BLaER1 treated with 17β-estradiol and CSF1 and Interleukin-3, amounts not matched to agents 10 nM and 100 nM (cell line): ENCODE results near the gene DIO1.
A peak's percentile ranks its signal among the peaks of the same experiment; 100 is the strongest.

ENCODE experiments used
- H3K27ac ChIP-seq, 11 experiments: shearing (Covaris generic); formaldehyde crosslinking; 2 replicates each; pipeline ENCODE4 v1.8.1; 2022
- H3K27me3 ChIP-seq, 11 experiments: shearing (Covaris generic); formaldehyde crosslinking; 2 replicates each; pipeline ENCODE4 v1.8.1; 2022
- H3K36me3 ChIP-seq, 11 experiments: shearing (Covaris generic); formaldehyde crosslinking; 2 replicates each; pipeline ENCODE4 v1.8.1; 2022
- H3K4me1 ChIP-seq, 10 experiments: shearing (Covaris generic); formaldehyde crosslinking; 2 replicates each; pipeline ENCODE4 v1.8.1; 2022
- H3K4me2 ChIP-seq, 11 experiments: shearing (Covaris generic); formaldehyde crosslinking; 2 replicates each; pipeline ENCODE4 v1.8.1; 2022
- H3K4me3 ChIP-seq, 10 experiments: shearing (Covaris generic); formaldehyde crosslinking; 2 replicates each; pipeline ENCODE4 v1.8.1; 2022
- H3K9ac ChIP-seq, 11 experiments: shearing (Covaris generic); formaldehyde crosslinking; 2 replicates each; pipeline ENCODE4 v1.8.1; 2022
- H3K9me3 ChIP-seq, 11 experiments: shearing (Covaris generic); formaldehyde crosslinking; replicated peaks in 1 of 11; 2 replicates each; pipeline ENCODE4 v1.8.1; 2022
- H4K20me1 ChIP-seq, 11 experiments: shearing (Covaris generic); formaldehyde crosslinking; 2 replicates each; pipeline ENCODE4 v1.8.1; 2022
- Cebpa-rat ChIP-seq, 11 experiments: shearing (Covaris generic); IDR thresholded peaks; 2 replicates each; pipeline ENCODE4 v1.8.1; 2022

The DIO1 gene

GRCh38 chr1:53929246-53929960 is 35.4 kb downstream of the DIO1 start:
- Histone ChIP-seq H4K20me1 (no peaks in the 10 kb centered on the region), H3K9me3 (peaks cover 15 to 27% (median 24%) of the 10 kb centered on the region in 11 experiments), H3K27me3 (no peaks in the 10 kb centered on the region), H3K4me2 (no peak overlapping the region), H3K4me1 (peaks cover 0 to 6% (median 0%) of the 10 kb centered on the region in 10 experiments; a peak in 4 of 20 replicates), H3K27ac (no peak overlapping the region), H3K4me3 (no peak overlapping the region), H3K36me3 (peaks cover 60 to 94% (median 77%) of the 10 kb centered on the region in 11 experiments), H3K9ac (no peak overlapping the region)
- TF ChIP-seq Cebpa-rat (IDR thresholded peaks at IDR 0.05) = no peak

GRCh38 chr1:53930932-53931331 is 36.9 kb downstream of the DIO1 start:
- Histone ChIP-seq H3K36me3 (peaks cover 71 to 95% (median 83%) of the 10 kb centered on the region in 11 experiments), H3K9ac (no peak overlapping the region), H4K20me1 (no peaks in the 10 kb centered on the region), H3K27ac (no peak overlapping the region), H3K27me3 (no peaks in the 10 kb centered on the region), H3K4me1 (peaks cover 0 to 6% (median 0%) of the 10 kb centered on the region in 10 experiments; a peak in 4 of 20 replicates), H3K4me3 (no peak overlapping the region), H3K4me2 (no peak overlapping the region), H3K9me3 (peaks cover 29 to 42% (median 35%) of the 10 kb centered on the region in 11 experiments)
- no peak for TF ChIP-seq Cebpa-rat (IDR thresholded peaks at IDR 0.05)

DNA sequence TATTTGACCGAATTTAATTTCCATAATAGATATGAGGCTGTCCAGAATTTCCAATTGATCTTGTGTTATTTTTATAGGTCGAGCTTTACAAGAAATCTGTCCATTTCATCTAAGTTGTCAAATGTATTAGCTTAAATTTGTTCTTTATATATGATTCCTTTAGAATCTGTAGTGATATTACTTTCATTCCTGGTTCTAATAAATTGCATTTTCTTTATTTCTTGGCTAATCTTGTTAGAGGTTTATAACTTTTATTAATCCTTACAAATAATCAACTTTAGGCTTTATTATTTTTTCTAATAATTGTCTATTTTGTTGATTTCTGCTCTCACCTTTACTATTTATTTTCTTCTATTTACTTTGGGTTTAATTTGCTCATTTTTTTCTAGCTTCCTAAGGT is 37.5 kb downstream of the DIO1 start:
- no peak for TF ChIP-seq Cebpa-rat (IDR thresholded peaks at IDR 0.05)
- no peak overlapping the region for H3K4me2 ChIP-seq

DNA sequence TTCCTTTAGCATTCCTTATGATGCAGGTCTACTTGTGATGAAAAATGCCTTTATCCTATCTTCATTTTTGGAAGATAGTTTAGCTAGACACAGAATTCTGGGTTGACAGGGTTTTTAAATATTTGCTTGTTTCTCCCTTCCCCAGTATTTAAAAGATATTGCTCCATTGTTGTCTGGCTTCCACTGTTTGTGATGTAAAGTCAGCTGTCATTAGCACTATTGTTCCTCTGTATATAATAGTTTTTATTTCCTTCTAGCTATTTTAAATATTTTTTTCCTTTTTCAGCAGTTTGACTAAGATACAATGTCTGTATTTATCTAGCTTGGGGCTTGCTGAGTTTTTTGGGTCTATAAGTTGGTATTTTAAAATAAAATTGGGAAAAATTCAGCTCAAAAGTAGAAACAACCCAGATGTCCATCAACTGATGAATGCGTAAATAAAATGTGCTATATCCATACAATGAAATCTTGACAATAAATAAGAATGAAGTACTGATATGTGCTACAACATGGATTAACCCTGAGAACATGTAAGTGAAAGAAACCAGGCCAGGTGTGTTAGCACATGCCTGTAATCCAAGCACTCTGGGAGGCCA is 40.3 kb downstream of the DIO1 start:
- no peak overlapping the region for H3K4me2 ChIP-seq
- no peaks in the 10 kb centered on the region for H4K20me1 ChIP-seq
- no peak for TF ChIP-seq Cebpa-rat (IDR thresholded peaks at IDR 0.05)
- H3K4me1 ChIP-seq = no peaks in the 10 kb centered on the region
- peaks cover 58 to 96% (median 82%) of the 10 kb centered on the region in 11 experiments for H3K36me3 ChIP-seq
- peaks cover 29 to 44% (median 35%) of the 10 kb centered on the region in 11 experiments for H3K9me3 ChIP-seq
- no peak overlapping the region for H3K9ac ChIP-seq
- H3K4me3 ChIP-seq = no peak overlapping the region
- no peaks in the 10 kb centered on the region for H3K27me3 ChIP-seq
- no peak overlapping the region for H3K27ac ChIP-seq

More for the DNA sequence above, 37.5 kb downstream of the DIO1 start:
- Histone ChIP-seq H3K27ac (no peak overlapping the region), H3K9ac (no peak overlapping the region), H3K4me1 (peaks cover 0 to 6% (median 0%) of the 10 kb centered on the region in 10 experiments; a peak in 4 of 20 replicates), H3K27me3 (no peaks in the 10 kb centered on the region), H3K4me3 (no peak overlapping the region), H3K9me3 (peaks cover 29 to 44% (median 35%) of the 10 kb centered on the region in 11 experiments), H4K20me1 (no peaks in the 10 kb centered on the region), H3K36me3 (peaks cover 69 to 95% (median 84%) of the 10 kb centered on the region in 11 experiments)

GRCh38 chr1:53936430-53936829 is 42.4 kb downstream of the DIO1 start:
- TF ChIP-seq Cebpa-rat (IDR thresholded peaks at IDR 0.05) = no peak
- Histone ChIP-seq H3K9me3 (peaks cover 29 to 44% (median 35%) of the 10 kb centered on the region in 11 experiments), H3K4me1 (no peaks in the 10 kb centered on the region), H3K4me3 (no peak overlapping the region), H3K27ac (no peak overlapping the region), H3K27me3 (no peaks in the 10 kb centered on the region), H3K36me3 (peaks cover 52 to 95% (median 82%) of the 10 kb centered on the region in 11 experiments), H3K4me2 (no peak overlapping the region), H3K9ac (no peak overlapping the region), H4K20me1 (no peaks in the 10 kb centered on the region; a peak in 2 of 22 replicates)

GRCh38 chr1:53938136-53938830 is 44.3 kb downstream of the DIO1 start:
- Histone ChIP-seq H3K9me3 (peaks cover 16 to 28% (median 23%) of the 10 kb centered on the region in 11 experiments), H3K4me2 (no peak overlapping the region), H4K20me1 (no peaks in the 10 kb centered on the region; a peak in 2 of 22 replicates), H3K36me3 (peaks cover 38 to 76% (median 66%) of the 10 kb centered on the region in 11 experiments), H3K4me3 (no peak overlapping the region), H3K4me1 (peaks cover 0 to 9% (median 0%) of the 10 kb centered on the region in 10 experiments; a peak in 3 of 20 replicates), H3K27me3 (no peaks in the 10 kb centered on the region), H3K27ac (no peak overlapping the region), H3K9ac (no peak overlapping the region)
- TF ChIP-seq Cebpa-rat (IDR thresholded peaks at IDR 0.05) = no peak

DNA sequence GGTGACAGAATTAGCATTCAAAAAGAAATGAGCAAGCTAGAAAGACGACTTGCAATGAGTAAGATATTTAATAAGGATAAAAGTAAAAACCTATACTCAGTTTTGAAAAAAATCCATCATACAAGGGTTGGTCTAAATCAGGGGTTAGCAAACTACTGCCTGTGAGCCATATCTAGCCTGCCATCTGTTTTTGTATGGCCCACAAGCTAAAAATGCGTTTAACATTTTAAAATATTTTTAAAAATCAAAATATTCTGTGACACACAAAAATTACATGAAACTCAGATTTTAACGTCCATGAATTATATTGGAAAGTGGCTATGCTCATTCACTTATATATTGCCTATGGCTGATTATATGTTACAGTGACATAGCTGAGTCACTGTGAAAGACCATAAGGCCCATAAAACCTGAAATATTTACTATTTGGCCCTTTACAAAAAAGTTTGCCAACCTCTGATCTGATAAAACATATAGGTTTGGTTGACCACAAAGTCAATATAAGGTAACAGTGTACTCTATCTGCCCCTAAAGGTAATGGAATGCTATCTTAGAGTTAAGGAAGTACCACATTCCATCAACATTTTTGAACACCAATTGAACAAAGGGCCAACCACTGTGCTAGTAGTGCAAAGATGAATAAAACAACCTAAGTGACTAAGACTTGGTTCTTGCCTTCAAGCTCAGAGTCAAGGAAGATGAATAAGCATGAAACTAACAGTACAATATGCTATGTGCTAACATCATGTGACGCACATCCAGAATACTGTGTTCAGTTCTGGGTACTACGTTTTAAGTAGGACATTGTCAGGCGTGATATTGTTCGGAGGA is 48.4 kb downstream of the DIO1 start:
- H3K4me2 ChIP-seq = no peak overlapping the region
- TF ChIP-seq Cebpa-rat (IDR thresholded peaks at IDR 0.05) = no peak
- H3K27me3 ChIP-seq = no peaks in the 10 kb centered on the region
- H3K4me3 ChIP-seq = no peak overlapping the region
- no peak overlapping the region for H3K9ac ChIP-seq
- no peaks in the 10 kb centered on the region for H3K9me3 ChIP-seq
- peaks cover 21 to 30% (median 24%) of the 10 kb centered on the region in 10 experiments for H3K4me1 ChIP-seq
- H3K36me3 ChIP-seq = peaks cover 0 to 39% (median 26%) of the 10 kb centered on the region in 11 experiments; a peak in 19 of 22 replicates
- H4K20me1 ChIP-seq = peaks cover 0 to 4% (median 0%) of the 10 kb centered on the region in 11 experiments; a peak in 3 of 22 replicates
- H3K27ac ChIP-seq = no peak overlapping the region

DNA sequence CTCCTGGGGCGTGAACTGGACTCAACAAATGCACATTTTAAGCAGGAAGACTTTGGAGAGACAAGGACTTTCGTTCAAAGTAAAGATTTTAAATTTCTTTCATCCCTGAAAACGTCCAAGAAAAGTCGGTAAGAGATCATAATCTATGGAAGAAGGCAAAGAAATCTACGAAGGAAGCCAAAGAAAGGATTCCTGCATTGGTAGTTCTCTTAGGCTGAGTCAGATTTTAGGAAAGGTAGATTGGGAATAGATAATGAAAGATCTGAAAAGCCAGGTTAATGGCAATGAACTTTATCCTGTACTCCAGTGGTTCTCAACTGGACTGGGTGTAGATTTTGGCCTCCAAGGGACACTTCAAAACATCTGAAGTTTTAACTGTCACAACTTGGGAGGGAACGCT is 49.1 kb downstream of the DIO1 start:
- TF ChIP-seq Cebpa-rat (IDR thresholded peaks at IDR 0.05) = no peak
- H3K36me3 ChIP-seq = peaks cover 0 to 31% (median 18%) of the 10 kb centered on the region in 11 experiments; a peak in 19 of 22 replicates
- no peak overlapping the region for H3K4me3 ChIP-seq

More for the DNA sequence above, 49.1 kb downstream of the DIO1 start:
- Histone ChIP-seq H3K4me1 (peaks cover 29 to 37% (median 31%) of the 10 kb centered on the region in 10 experiments), H4K20me1 (peaks cover 0 to 8% (median 0%) of the 10 kb centered on the region in 11 experiments; a peak in 3 of 22 replicates), H3K9ac (no peak overlapping the region), H3K9me3 (no peaks in the 10 kb centered on the region), H3K27me3 (no peaks in the 10 kb centered on the region), H3K27ac (no peak overlapping the region), H3K4me2 (peak overlapping the region in 4 of 11 experiments; percentile 86 to 96 (median 90); a peak in 2 of 22 replicates)
